ENCODE results near the gene LONRF2.
A peak's percentile ranks its signal among the peaks of the same experiment; 100 is the strongest.
"Not testable (repeated sequence)": the region's sequence is repeated elsewhere in the genome, so short reads cannot be mapped to it uniquely, and the experiment has no call there.

Gene LONRF2

GRCh38 chr2:100256416-100256815, 65.9 kb downstream of the LONRF2 start:
- FAIRE-seq, result no peak
- no peak for DNase-seq (ENCODE audit: low spot score)

DNA sequence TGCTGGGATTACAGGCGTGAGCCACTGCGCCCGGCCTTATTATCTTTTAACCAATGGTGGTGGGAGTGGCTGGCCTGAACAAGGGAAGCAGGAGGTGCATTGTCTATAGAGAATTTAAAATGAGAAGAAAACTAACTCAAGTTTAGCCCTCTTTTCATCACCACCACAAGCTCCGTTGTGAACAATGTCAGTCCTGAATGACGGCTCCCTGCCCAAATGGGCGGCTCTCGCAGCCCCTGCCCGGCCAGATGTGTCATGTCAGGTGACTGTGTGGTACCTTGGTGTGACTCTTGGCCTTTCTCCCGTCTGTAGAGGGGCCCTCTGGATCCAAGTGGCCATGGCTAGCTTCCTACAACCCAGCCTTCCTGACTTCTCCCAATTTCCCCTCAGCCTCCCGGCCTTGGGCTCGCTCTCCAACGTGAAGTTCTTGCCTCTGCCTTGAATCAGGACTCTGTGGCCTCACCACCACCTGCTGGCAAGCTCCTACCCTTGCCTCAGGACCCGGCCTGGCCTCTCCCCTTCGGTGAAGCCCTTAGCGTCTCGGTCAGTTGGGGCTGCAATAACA, 67.6 kb downstream of the LONRF2 start:
- DNase-seq (ENCODE audit: low spot score), result no peak
- no peak for FAIRE-seq

GRCh38 chr2:100253786-100254185, 68.5 kb downstream of the LONRF2 start:
- FAIRE-seq (no peak), DNase-seq (ENCODE audit: low spot score) (no peak)

DNA sequence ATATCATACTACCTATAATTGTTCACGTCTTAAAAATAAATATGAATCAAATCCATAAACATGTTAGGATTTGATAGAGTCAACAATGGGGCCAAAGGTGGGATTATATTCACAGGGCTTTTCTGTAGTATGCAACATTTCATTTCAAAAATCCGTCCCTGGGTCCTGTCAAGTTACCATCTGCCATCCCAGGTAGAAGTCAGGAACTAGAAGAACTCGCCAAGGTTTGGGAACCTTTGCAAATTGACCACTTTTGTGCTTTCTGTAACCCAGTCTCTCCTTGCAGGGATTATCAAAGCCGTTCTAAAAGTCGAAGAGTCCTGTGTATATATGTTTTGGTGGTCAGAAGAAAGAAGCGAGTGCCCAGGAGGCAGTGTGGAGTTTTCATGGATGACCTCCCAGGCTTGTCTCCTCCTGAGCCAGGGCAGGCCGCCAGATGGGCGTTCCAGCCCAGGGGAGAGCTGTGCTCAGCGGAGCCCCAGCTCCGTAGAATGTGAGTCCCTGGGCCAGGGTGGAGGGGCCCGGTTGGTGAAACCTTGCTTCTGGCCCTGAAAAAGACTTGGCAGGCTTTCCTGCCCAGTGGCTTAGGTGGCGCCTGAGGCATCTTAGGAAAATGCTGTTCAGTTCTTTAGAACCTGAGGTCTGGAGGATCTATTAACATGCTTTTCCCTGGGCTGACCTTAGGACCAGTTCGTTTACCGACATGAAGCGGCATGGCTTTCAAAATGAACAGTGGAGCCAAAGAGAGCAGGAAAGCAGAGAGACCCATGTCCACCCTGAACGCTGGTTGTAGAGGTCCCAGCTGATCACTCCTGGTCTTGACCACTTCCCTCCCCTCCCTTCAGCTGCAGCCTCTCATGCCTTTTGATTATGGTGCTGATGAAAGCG, 69.2 kb downstream of the LONRF2 start:
- no peak for FAIRE-seq
- no peak for DNase-seq (ENCODE audit: low spot score)

DNA sequence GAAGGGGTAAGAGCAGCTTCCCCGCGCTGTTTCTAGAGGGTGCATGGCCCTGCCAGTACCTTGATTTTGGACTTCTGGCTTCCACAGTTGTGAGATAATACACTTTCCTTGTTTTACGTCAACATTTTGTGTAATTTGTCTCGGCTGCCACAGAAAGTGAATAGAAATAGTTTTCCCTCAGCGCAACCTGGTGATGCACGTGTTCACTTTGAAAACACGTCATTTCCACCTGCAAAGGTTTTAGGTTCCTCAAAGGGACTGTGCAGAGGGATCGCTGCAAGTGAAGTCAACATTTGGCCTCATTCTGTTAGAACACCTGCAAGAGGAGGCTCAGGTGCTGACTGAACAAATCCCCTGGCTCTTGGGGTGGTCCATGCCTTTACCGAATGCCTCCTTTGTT, 71.7 kb downstream of the LONRF2 start:
- FAIRE-seq (no peak), DNase-seq (ENCODE audit: low spot score) (no peak)

DNA sequence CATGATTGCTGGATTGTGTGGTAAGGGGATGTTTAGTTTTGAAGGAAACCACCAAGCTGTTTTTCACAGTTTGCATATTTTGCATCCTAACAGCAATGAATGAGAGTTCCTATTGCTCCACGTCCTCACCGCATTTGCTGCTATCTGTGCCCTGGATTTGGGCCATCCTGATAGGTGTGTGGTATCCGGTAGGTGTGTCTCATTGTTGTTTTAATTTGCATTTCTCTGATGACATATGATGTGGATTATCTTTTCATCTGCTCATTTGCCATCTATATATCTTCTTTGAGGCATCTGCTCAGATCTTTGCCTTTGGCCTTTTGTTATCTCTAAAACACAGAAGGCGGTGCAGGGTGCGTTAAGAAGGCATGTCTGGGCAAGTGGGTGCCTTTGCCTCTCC, 73.3 kb downstream of the LONRF2 start:
- FAIRE-seq (peak; percentile 53), DNase-seq (ENCODE audit: low spot score) (no peak)

- DNase-seq (ENCODE audit: low spot score); FAIRE-seq: not testable (repeated sequence)
These were observed 73.7 kb downstream of the LONRF2 start for GRCh38 chr2:100248556-100248955.

DNA sequence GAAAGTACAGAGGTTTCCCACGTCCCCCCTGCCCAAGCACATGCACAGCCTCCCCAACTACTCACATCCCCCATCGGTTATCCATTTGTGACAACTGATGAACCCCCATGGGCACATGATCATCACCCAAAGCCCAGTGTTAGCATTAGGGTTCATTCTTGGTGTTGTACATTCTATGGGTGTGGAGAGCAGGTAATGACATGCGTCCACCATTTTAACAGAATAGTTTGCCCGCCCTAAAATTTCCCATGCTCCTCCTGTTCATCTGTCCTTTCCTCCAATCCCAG, 74.3 kb downstream of the LONRF2 start:
- FAIRE-seq (no peak), DNase-seq (ENCODE audit: low spot score) (no peak)

DNA sequence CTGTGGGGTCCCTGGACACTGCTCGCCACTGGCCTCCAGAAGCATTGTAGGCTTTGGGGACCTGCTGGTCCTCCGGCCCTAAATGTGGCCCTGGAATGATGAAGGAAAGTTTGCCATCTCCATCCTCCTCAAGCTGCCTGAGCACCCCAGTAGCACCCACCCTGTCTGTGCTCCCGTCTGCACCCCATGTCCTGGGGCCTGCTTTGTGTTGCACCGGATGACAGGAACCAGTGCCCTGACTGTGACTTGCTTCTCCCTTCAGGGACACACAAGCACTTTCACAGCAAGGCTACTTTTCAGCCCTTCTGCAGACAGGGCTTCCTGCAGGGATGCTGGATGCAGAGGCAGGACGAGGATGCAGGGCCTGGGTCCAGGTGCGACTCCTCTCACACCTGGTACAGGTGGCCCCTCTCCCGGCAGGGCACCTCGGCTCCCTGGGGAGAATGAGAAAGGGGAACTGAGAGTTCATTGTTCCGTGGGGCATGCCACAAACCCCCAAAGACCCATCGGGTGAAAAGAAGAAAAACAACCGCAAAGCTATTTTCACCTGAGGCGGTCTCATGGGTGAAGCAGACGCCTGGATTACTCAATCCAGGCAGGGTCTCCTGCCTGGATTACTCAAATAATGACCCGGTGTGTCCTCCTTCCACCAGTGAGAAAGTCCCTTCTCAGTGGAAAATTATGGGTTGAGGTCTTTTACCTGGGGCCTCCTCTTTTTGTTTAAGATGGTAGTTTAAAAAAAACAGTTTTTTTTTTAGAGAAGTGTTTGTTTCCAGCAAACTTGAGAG, 74.9 kb downstream of the LONRF2 start:
- no peak for FAIRE-seq
- DNase-seq (ENCODE audit: low spot score), result no peak

- DNase-seq (ENCODE audit: low spot score), result peak; percentile 48
These were observed 75.8 kb downstream of the LONRF2 start for GRCh38 chr2:100246163-100247145.

DNA sequence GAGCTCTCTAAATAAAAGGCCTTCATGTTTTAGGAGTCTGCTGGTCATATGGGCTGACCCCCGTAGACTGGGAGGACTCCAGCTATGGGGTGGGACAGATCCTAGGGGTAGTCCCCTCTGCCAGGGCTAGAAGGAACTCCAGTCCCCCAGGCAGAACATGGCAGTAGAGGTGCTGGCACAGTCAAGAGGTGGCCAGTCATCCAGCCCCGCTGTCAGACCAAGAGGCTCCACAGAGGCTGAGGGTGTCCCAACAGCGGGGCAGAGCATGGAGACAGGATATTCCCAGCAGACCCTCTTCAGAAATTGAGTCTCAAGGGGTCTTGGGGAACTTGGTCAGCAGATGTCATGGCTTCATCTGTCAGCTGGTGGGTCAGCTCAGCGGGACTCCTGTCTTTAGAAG, 76.6 kb downstream of the LONRF2 start:
- DNase-seq (ENCODE audit: low spot score) (no peak), FAIRE-seq (no peak)

More at GRCh38 chr2:100246163-100247145, 75.8 kb downstream of the LONRF2 start:
- FAIRE-seq, result peak; percentile 98

- DNase-seq (ENCODE audit: low spot score), result no peak
These were observed 77.3 kb downstream of the LONRF2 start for GRCh38 chr2:100244881-100245605.

DNA sequence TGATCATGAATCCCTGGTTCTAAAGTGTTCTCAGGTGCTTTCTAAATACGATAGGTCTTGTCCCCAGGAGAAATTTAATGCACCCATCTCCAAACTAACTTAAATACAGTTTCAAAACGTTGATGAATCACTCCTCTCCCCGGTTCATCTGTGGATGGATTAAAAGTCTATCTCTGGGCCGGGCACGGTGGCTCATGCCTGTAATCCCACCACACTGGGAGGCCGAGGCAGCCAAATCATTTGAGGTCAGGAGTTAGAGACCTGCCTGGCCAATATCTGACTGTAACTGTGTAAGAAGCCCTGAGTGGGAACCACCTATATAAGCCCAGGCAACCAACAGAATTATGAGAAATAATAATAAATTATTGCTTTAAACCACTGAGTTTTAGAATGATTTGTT, 78.7 kb downstream of the LONRF2 start:
- DNase-seq (ENCODE audit: low spot score) (no peak), FAIRE-seq (no peak)

More at GRCh38 chr2:100244881-100245605, 77.3 kb downstream of the LONRF2 start:
- FAIRE-seq, result no peak

DNA sequence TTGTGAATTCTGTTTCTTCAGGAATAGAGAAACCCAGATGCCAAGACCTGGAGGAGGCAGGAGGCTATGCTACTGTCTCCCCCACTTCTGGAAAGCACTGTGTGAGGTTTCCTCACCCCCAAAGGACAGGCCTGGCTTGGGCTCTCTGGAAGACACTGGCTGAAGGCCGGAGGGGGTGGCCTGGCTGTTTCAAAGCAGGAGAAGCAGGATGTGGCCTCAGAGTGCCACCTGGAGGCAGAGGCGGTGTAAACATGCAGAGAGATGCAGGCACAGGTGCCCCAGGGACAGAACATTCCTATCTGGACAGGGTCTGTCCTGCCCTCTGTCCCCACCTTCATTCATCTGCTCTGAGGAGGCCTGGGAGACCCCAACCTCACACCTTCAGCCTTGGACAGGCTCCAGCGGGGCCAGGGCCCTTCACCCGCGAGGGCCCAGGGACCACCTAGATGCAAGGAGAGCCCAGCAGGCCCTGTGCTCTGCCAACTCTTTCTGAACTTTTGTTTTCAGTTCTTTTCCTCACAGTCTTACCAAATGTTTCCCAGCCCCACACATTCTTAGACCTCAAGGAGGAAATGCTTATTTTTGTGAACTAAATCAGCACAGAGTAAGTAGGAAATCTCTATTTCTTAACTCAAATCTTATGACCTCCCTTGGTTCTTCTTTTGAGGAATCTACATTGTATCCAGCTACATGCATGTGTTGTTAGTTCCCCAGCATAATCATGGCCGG, 79.2 kb downstream of the LONRF2 start:
- FAIRE-seq, result peak; percentile 96
- DNase-seq (ENCODE audit: low spot score), result peak; percentile 82

DNA sequence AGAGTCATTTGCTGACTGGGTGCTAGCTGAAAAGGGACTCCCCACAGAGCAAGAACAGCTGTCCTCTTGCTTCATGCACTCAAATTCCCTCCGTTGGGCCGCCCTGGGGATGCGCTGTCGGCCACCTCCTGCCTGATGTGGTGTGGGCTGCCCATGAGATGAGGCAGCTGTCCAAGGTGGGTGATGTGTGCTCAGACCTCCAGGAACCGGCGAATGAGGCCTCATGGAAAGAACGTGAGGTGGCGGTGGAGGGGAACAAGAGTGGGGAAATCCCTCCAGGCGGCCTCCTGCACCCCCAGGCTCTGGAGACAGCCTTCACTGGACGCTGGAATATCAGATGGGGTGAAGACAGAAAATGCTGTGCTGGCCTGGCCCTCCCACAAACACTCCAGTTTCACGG, 79.8 kb downstream of the LONRF2 start:
- no peak for DNase-seq (ENCODE audit: low spot score)
- FAIRE-seq, result peak; percentile 9

DNA sequence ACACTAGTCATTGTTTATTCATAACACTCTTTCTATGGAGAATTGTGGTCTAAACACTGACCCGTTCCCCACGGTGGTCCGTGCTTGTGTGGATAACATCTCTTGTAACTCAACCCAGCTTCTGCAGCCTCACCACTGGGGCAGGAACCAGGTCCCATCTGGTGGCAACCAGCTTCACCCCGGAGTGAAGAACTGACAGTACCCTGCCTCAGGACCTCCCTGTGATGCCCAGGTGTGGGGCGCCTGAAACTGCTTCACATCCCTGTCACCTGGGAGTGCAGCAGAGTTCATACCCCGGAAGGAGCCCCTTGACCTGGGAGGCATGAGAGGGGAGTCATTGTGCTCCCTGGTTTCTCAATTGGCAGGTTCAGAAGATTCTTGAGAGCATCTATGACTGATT, 81.1 kb downstream of the LONRF2 start:
- FAIRE-seq (no peak), DNase-seq (ENCODE audit: low spot score) (no peak)

- no peak for DNase-seq (ENCODE audit: low spot score)
- FAIRE-seq, result no peak
These were observed 81.9 kb downstream of the LONRF2 start for GRCh38 chr2:100240386-100240785.

DNA sequence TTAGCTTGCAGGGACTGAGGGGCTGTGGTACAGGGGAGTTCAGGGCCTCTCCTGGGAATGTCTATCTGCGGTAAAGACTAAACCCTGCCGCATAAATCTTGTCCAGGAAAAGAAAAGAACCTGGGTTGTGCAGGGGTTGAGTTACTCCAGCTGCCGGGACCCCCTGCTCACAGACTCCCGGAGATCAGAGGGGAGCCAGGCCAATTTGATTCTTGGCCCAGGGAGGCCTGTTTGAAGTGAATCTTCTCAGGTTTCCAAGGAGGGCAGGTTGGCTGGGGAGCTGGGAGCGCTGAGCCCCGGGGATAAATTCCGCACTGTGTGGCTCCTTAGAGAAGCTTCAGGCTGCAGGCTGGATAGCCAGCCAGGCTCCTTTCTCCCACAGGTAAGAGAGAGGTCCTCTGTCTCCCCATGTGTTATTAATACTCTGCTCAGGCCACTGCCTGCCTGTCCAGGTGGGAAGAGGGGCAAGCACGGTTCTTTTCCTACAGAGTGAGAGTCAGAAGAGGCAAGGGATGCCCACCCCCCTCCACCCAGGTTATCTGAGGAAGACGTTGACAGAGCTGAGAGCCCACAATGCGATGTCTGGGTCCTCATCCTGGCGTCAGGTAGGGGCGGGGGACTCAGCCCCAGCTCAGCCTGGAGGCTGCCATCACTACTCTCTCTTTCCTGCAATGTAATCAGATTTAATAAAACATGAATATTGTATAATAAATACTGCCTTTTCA, 82.7 kb downstream of the LONRF2 start:
- DNase-seq (ENCODE audit: low spot score), result no peak
- FAIRE-seq, result no peak

DNA sequence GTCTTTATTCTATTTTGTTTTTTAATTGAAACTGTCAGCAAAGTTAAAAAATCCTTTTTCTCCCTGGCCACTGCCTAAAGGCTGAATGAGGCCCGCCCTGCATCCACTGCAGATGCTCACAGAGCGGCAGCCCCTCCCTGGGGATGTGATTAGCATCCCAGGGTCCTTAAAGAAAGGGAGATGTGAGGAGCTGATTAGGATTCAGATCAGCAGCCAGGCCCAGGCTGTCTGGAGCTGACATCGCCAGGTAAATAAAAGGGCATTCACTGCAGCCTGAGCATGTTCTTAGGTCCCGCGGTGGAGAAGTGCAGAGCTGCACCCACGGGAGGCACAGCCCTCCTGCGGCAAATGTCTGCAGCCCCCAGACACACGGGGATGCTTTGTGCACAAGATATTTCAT, 83.8 kb downstream of the LONRF2 start:
- DNase-seq (ENCODE audit: low spot score) (no peak), FAIRE-seq (no peak)
